MG63 (cell line): ENCODE measurements around the gene EIF4B. TPM values are rescaled to one million over a fixed set of nuclear protein-coding genes. Genes with fewer than 3 reads are reported as not detected.

Experiments used
- DNase-seq: peaks from one replicate; pipeline ENCODE4 v3.0.0-alpha.2; 2020
- H3K27me3 ChIP-seq: fragments of 250-450 bp; sonication (Bioruptor Pico); 2 replicates; pipeline ENCODE4 v1.5.1; 2020; ENCODE audit warnings: mild to moderate bottlenecking, moderate library complexity
- H3K36me3 ChIP-seq: fragments of 250-450 bp; sonication (Bioruptor Pico); 2 replicates; pipeline ENCODE4 v1.5.1; 2020; ENCODE audit warnings: mild to moderate bottlenecking, moderate library complexity
- H3K4me3 ChIP-seq: fragments of 250-450 bp; sonication (Bioruptor Pico); 2 replicates; pipeline ENCODE4 v1.5.1; 2020; ENCODE audit warnings: mild to moderate bottlenecking, moderate library complexity
- H3K9me3 ChIP-seq: fragments of 250-450 bp; sonication (Bioruptor Pico); 2 replicates; pipeline ENCODE4 v1.5.1; 2020; ENCODE audit warnings: mild to moderate bottlenecking, moderate library complexity
- total RNA-seq: library from RNA; depleted of rRNA; stranded (reverse); fragments of >200 nt; shearing (Covaris generic); gene quantifications from 2 replicates; pipeline ENCODE4 v1.2.3, GENCODE V29; 2014; ENCODE audit warnings: low replicate concordance; rRNA removed

The EIF4B gene
- total RNA-seq, 1 experiment from 2014 or later, result 684 TPM

DNA sequence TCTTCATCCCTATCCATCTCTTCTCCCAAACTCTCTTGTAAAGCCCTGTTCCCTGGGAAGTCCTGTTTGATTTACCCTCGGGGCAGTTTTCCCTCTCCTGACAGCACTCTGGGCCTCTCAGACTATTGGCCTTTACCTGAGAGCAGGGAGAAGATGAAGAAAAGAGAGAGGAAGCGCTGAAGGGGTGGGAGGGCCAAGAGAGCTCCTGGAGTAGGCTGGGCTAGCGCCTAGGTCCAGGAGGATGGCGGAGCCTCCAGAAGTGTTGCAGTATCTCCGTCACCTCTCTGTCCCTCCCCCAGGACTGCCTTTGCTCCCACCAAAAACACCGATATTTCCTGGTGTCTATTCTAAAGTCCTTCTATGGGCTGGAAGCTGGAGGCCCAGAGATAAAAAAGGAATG, 85.5 kb downstream of the EIF4B start:
- no peaks in the 10 kb centered on the region for H3K9me3 ChIP-seq
- H3K27me3 ChIP-seq, result no peaks in the 10 kb centered on the region
- no peak for DNase-seq
- H3K4me3 ChIP-seq, result no peak overlapping the region
- no peaks in the 10 kb centered on the region for H3K36me3 ChIP-seq

Other genes with a start within 250 kb of the EIF4B start
- gene KRT76, start 229.1 kb upstream of the EIF4B start, total RNA-seq, result not detected in 2 replicates
- not detected in 2 replicates for gene KRT3, start 210.3 kb upstream of the EIF4B start, total RNA-seq
- gene KRT4, start 192.3 kb upstream of the EIF4B start, total RNA-seq, result not detected in 2 replicates
- gene KRT79, start 172.1 kb upstream of the EIF4B start, total RNA-seq, result not detected in 2 replicates
- not detected in 2 replicates for gene KRT78, start 157.5 kb upstream of the EIF4B start, total RNA-seq
- 39.2 and 44.4 TPM in 2 replicates for gene KRT8, start 101.4 kb upstream of the EIF4B start, total RNA-seq
- gene KRT18, start 57.3 kb upstream of the EIF4B start, total RNA-seq, result 104 and 136 TPM in 2 replicates
- 10.8 and 12.4 TPM in 2 replicates for gene TNS2, start 43.6 kb downstream of the EIF4B start, total RNA-seq
- 22.1 and 23.9 TPM in 2 replicates for gene SPRYD3, start 72.9 kb downstream of the EIF4B start, total RNA-seq
- 37.5 and 66.3 TPM in 2 replicates for gene IGFBP6, start 91.2 kb downstream of the EIF4B start, total RNA-seq
- gene SOAT2, start 97.0 kb downstream of the EIF4B start, total RNA-seq, result not detected in 2 replicates
- 14.7 and 22.2 TPM in 2 replicates for gene ZNF740, start 174.3 kb downstream of the EIF4B start, total RNA-seq
- 1.2 and 7.1 TPM in 2 replicates for gene CSAD, start 174.5 kb downstream of the EIF4B start, total RNA-seq
- 1.6 TPM in 1 of 2 replicates, not detected in the other for gene ITGB7, start 200.8 kb downstream of the EIF4B start, total RNA-seq
- gene RARG, start 225.8 kb downstream of the EIF4B start, total RNA-seq, result 30.8 and 40.7 TPM in 2 replicates